GM12864 (cell line): ENCODE measurements around the gene TRAF7.

Experiments
- DNase-seq: peaks from one replicate; pipeline ENCODE4 v3.0.0-alpha.2; 2011; ENCODE audit warnings: low read depth
- H3K4me3 ChIP-seq: 2 replicates; pipeline ENCODE4 v1.5.1; 2011; ENCODE audit warnings: mild to moderate bottlenecking, low read depth, low read length, control low read depth
- CTCF ChIP-seq: IDR thresholded peaks from 2 replicates; pipeline ENCODE4 v1.5.1; 2011; ENCODE audit warnings: low read depth, mild to moderate bottlenecking, moderate library complexity, low read length, control low read depth, inconsistent platforms; ENCODE audit errors: missing control alignments

The TRAF7 gene

GRCh38 chr16:2213817-2214718, 58.5 kb downstream of the TRAF7 start:
- no peak for DNase-seq
- TF ChIP-seq CTCF, result no peak
- peak overlapping the region; percentile 98 for H3K4me3 ChIP-seq

GRCh38 chr16:2214719-2214968, 59.1 kb downstream of the TRAF7 start, which contains the start of gene PGP:
TSS of gene PGP (minus strand) at chr16:2214840. CDS start at chr16:2214777, 63 bp downstream.
- peak within 1 kb of the TSS; percentile 98 for H3K4me3 ChIP-seq
- DNase-seq, result no peak
- no peak for TF ChIP-seq CTCF

GRCh38 chr16:2216330-2216729, 60.7 kb downstream of the TRAF7 start:
- no peak for DNase-seq
- TF ChIP-seq CTCF, result no peak
- peak overlapping the region; percentile 55 for H3K4me3 ChIP-seq

- DNase-seq, result peak; percentile 98
- no peak for TF ChIP-seq CTCF
- H3K4me3 ChIP-seq, result peak within 1 kb of the TSS; percentile 100
Observed at GRCh38 chr16:2223221-2223941, 67.8 kb downstream of the TRAF7 start, which contains the start of gene E4F1. TSS of gene E4F1 (plus strand) at chr16:2223591. CDS start at chr16:2223614, 23 bp downstream.

GRCh38 chr16:2223942-2224486, 68.4 kb downstream of the TRAF7 start:
- H3K4me3 ChIP-seq, result peak overlapping the region; percentile 100
- no peak for TF ChIP-seq CTCF
- DNase-seq, result no peak

GRCh38 chr16:2226245-2226793, 70.7 kb downstream of the TRAF7 start:
- H3K4me3 ChIP-seq, result no peak overlapping the region
- TF ChIP-seq CTCF, result no peak
- DNase-seq, result no peak
